ENCODE results near the gene GNL3L.
"Not testable (repeated sequence)": the region's sequence is repeated elsewhere in the genome, so short reads cannot be mapped to it uniquely, and the experiment has no call there.

The GNL3L gene

DNA sequence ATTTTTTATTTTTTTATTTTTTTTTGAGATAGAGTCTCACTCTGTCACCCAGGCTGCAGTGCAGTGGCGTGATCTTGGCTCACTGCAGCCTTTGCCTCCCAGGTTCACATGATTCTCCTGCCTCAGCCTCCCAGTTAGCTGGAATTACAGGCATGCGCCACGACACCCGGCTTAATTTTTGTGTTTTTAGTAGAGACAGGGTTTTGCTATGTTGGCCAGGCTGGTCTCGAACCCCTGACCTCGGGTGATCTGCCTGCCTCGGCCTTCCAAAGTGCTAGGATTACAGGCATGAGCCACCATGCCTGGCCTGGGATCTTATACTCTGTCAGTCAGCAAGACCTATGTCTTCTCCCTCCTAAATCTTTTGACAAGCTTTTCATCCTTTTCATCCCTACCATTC, 25.0 kb downstream of the GNL3L start:
- not testable (repeated sequence) for DNase-seq (ENCODE audit: low spot score)

DNA sequence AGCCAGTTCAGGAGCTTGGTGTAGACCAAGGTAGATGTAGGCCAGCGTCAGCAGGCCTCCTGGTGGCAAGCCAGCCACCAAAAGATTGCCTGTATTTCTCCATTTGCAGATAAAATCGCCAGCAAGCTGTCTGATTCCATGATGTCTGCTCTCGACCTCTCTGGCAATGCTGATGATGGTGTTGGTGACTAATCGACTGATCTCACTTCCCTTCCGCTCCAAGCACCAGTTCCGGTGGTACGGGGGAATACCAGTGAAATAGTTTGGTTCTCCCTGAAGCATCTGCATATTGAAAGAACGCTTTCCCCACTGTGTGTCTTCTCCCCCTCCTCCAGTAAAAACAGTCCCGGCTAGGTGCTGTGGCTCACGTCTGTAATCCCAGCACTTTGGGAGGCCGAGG, 30.4 kb downstream of the GNL3L start:
- no peak for DNase-seq (ENCODE audit: low spot score)

DNA sequence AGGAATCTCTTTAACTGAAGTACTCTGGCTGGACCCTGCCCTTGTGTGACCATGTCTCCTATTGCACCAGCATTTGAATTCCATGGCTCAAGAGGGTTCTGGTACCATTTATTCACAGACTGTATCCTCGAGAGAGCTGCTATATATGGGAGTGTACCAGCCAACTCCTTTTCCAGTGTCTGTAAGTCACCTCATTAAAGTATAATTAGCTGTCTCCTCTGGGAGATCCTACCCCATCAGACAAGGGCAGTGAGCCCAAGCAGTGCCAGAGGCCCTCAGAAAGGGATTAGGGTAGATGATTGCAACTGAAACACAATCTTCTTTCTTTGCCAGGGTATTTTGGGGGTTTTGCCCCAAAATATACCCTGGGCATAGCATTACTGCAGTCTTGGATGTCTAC, 31.6 kb downstream of the GNL3L start:
- no peak for DNase-seq (ENCODE audit: low spot score)

DNA sequence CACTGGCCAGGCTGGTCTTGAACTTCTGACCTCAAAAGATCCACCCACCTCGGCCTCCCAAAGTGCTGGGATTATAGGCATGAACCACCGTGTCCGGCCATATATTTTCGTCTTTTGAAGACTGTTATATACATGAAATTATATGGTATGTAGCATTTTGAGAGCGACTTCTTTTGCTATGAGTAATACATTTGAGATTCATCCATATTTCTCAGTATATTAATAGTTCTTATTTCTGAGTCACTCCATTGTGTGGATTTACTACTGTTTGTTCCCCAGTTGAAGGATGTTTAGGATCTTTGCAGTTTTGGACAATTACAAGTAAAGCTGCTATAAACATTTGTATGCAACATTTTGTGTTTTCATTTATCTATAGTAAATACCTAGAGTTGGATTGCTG, 34.9 kb downstream of the GNL3L start:
- no peak for DNase-seq (ENCODE audit: low spot score)

DNA sequence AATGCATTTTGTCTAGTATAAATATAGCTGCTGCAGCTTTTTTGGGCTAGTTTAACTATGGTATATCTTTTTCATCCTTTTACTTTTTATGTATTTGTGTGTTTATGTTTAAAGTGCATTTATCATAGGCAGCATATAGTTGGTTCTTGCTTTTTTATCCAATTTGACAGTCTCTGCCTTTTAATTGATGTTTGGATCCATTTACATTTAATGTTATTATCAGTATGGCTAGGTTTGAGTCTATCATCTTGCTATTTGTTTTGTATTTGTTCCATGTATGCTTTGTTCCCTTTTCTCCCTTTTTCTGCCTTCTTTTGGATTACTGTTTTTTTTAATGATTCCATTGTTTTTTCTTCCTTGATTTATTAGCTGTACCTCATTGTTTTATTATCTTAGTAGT, 40.3 kb downstream of the GNL3L start:
- DNase-seq (ENCODE audit: low spot score) = no peak

DNA sequence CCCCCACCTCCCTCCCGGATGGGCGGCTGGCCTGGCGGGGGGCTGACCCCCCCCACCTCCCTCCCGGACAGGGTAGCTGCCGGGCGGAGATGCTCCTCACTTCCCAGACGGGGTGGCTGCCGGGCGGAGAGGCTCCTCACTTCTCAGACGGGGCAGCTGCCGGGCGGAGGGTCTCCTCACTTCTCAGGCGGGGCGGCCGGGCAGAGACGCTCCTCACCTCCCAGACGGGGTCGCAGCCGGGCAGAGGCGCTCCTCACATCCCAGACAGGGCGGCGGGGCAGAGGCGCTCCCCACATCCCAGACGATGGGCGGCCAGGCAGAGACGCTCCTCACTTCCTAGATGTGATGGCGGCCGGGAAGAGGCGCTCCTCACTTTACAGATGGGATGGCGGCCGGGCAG, 42.6 kb downstream of the GNL3L start:
- not testable (repeated sequence) for DNase-seq (ENCODE audit: low spot score)

DNA sequence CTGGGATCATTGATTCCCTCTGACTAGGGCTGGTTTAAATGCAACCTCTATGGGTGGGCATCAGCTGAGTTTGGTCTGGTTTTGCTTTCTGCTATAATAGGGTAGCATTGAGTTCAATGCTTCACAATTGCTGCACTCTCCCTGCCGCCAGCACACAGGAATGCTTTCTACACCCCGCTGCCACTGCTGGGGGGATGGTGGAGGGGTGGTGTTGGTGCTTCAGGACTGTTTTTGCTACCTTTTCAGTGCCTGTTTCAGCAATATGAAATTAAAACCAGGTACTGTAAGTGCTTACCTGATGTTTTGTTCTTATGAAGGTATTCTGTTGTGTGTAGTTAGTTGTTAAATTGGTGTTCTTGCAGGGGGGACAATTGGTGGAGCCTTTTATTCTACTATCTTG, 67.7 kb downstream of the GNL3L start:
- DNase-seq (ENCODE audit: low spot score) = no peak

DNA sequence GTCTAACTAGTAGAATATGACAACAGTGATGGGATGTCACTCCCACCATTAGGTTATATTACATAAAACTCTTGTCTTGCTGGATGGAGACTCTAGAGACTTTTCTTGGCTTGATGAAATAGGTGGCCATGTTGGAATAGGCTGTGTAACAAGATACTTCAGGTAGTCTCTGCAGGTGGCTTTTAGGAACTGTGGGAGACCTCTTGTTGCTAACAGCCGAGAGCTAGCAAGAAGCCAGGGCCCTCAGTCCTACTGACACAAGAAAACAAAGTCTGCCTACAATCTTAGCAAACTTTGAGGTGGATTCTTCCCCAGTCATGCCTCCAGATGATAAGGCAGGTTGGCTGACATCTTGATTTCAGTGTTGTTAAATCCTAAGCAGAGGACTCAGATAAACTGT, 72.5 kb downstream of the GNL3L start:
- DNase-seq (ENCODE audit: low spot score) = no peak

Measured in AG08395 (cell line).